Kidney (tissue), 14 donors: Measurements from ENCODE around the gene STXBP6. TPM values are rescaled to one million over a fixed set of nuclear protein-coding genes. Genes with fewer than 3 reads are reported as not detected.
"Not testable (repeated sequence)": the region's sequence is repeated elsewhere in the genome, so short reads cannot be mapped to it uniquely, and the experiment has no call there.

Source experiments
- DNase-seq, 5 donors: peaks; one replicate each; pipeline ENCODE4 v3.0.0-alpha.2; 2013 to 2020
- FAIRE-seq: peaks from 2 replicates; lab custom pipeline; 2012; peaks lifted over from hg19 to GRCh38; lab: Jason Lieb, UNC
- H3K27ac ChIP-seq, 2 donors: one replicate each; pipeline ENCODE4 v1.7.0; 2013; ENCODE audit warnings: low read depth in 2 of 2, low read length in 2 of 2, inconsistent platforms in 1 of 2
- H3K27me3 ChIP-seq: one replicate; pipeline ENCODE4 v1.7.1; 2013; ENCODE audit warnings: low read length, inconsistent platforms; ENCODE audit not compliant: control insufficient read depth, insufficient read depth
- H3K36me3 ChIP-seq, 3 donors: one replicate each; pipeline versions ENCODE4 v1.7.0 to v1.7.1; 2013; ENCODE audit warnings: low read length in 3 of 3, control low read depth in 1 of 3, inconsistent platforms in 1 of 3; ENCODE audit not compliant: insufficient read depth in 3 of 3, control insufficient read depth in 2 of 3
- H3K4me1 ChIP-seq, 3 donors: one replicate each; pipeline versions ENCODE4 v1.7.0 to v1.7.1; 2013; ENCODE audit warnings: low read length in 3 of 3, inconsistent platforms in 1 of 3, low read depth in 1 of 3; ENCODE audit not compliant: control insufficient read depth in 2 of 3, insufficient read depth in 2 of 3
- H3K4me3 ChIP-seq, 3 donors: one replicate each; pipeline versions ENCODE4 v1.7.0 to v1.8.1; 2013; ENCODE audit warnings: low read length in 3 of 3, control low read depth in 1 of 3, inconsistent platforms in 1 of 3
- H3K9ac ChIP-seq, 3 donors: one replicate each; pipeline versions ENCODE4 v1.7.0 to v1.7.1; 2013; ENCODE audit warnings: low read length in 3 of 3, control low read depth in 1 of 3, inconsistent platforms in 1 of 3
- H3K9me3 ChIP-seq, 3 donors: one replicate each; pipeline versions ENCODE4 v1.7.0 to v1.7.1; 2013; ENCODE audit warnings: low read length in 3 of 3, control low read depth in 1 of 3, inconsistent platforms in 1 of 3; ENCODE audit not compliant: control insufficient read depth in 2 of 3, insufficient read depth in 1 of 3
- CTCF ChIP-seq: IDR thresholded peaks from 3 replicates; pipeline ENCODE4 v1.5.1; 2012; ENCODE audit warnings: mild to moderate bottlenecking, moderate library complexity, borderline replicate concordance; ENCODE audit not compliant: insufficient read depth; ENCODE audit errors: extremely low read depth
- intact Hi-C: fragments of 100-400 bp; cut with DNase I; formaldehyde crosslinking; loops from one replicate; pipeline ENCODE4 v1.11.1; 2022
- polyA plus RNA-seq: library from polyadenylated mRNA; stranded (reverse); fragments of 350-450 nt; fragmentation: Illumina TruSeq; extraction: RNeasy Lipid Tissue Mini Kit (QIAGEN cat#74804); gene quantifications from one replicate; pipeline ENCODE4 v1.2.3, GENCODE V29; 2014; ENCODE audit warnings: low read depth, low replicate concordance; ENCODE audit not compliant: insufficient read depth
- total RNA-seq: library from RNA; stranded (reverse); fragmentation: NEBNext Ultra II Directional; extraction: Animal tissue kit (Norgen Biotek cat#: 25700); gene quantifications from one replicate; pipeline ENCODE4 v1.2.1, GENCODE V29; 2021
- donor health status: control.
- donor health status: control.
- donor health status: control.
- donor health status: control.
- donor health status: control.
- donor health status: DM: yes; HTN: yes; CAD: no.
- donor health status: Normal renal cell carcinoma (clear cell type).

STXBP6 gene
- total and polyA plus RNA-seq, 2 donors from 2014 or later: 2.8 to 3.9 TPM

DNA sequence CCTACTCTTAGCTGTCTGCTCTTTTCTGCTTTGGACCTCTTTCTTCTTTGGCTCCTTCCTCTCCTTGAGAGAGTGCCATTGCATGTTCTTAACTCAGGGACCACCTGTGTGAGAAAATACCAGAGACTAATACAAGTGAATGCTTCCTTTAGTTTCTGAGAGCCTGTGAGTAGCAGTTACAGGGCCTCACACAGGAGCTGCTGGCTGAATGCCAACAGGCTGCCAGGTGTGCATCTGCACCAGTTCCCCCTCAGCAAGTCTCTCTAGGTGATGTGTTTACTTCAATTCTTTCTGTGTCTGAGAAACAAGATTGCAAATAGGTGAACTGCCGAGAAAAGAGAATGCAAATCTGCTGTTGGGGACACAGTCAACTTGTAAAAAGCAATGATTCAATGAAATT, 108.2 kb downstream of the STXBP6 start:
- no peak for TF ChIP-seq CTCF
- H3K9ac ChIP-seq: no peak overlapping the region
- peak; percentile 61 to 82 (median 80) for DNase-seq
- FAIRE-seq: no peak
- H3K36me3 ChIP-seq: no peaks in the 10 kb centered on the region
- H3K9me3 ChIP-seq: no peaks in the 10 kb centered on the region
- no peaks in the 10 kb centered on the region for H3K4me1 ChIP-seq
- H3K27ac ChIP-seq: no peak overlapping the region
- no peaks in the 10 kb centered on the region for H3K27me3 ChIP-seq
- H3K4me3 ChIP-seq: no peak overlapping the region
- intact Hi-C loops: no loop called here

- Histone ChIP-seq H3K9me3 (no peaks in the 10 kb centered on the region), H3K4me1 (no peaks in the 10 kb centered on the region), H3K27me3 (no peaks in the 10 kb centered on the region), H3K9ac (no peak overlapping the region), H3K36me3 (no peaks in the 10 kb centered on the region), H3K27ac (no peak overlapping the region), H3K4me3 (no peak overlapping the region)
- intact Hi-C loops: no loop called here
- DNase-seq (no peak), FAIRE-seq (no peak)
- no peak for TF ChIP-seq CTCF
Measured at GRCh38 chr14:24940213-24940783, 109.6 kb downstream of the STXBP6 start.

GRCh38 chr14:24938593-24938992, 111.4 kb downstream of the STXBP6 start:
- no peak for TF ChIP-seq CTCF
- Histone ChIP-seq H3K4me3 (no peak overlapping the region), H3K27ac (no peak overlapping the region), H3K9me3 (no peaks in the 10 kb centered on the region), H3K4me1 (no peaks in the 10 kb centered on the region), H3K36me3 (no peaks in the 10 kb centered on the region), H3K27me3 (no peaks in the 10 kb centered on the region), H3K9ac (no peak overlapping the region)
- intact Hi-C loops: no loop called here
- FAIRE-seq (no peak), DNase-seq (no peak)

DNA sequence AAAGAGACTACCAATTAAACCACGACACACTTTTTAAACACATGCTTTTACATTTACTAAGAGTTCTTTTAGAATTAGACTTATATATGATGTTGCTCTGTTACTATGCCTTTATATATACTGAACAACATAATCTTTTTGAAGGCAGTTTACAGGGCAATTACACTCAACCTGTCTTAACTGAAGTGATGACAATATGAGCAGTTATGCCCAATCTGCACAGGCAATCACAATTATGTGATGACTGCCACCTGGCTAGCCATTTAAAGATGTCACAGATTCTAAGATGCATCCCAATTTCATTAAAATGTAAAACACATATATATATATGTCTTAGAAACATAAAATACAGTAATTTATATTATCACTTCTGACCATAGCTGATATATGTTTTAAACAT, 112.6 kb downstream of the STXBP6 start:
- DNase-seq: no peak
- H3K9me3 ChIP-seq: no peaks in the 10 kb centered on the region
- TF ChIP-seq CTCF: no peak
- H3K36me3 ChIP-seq: no peaks in the 10 kb centered on the region
- no peak overlapping the region for H3K27ac ChIP-seq
- FAIRE-seq: no peak
- H3K27me3 ChIP-seq: no peaks in the 10 kb centered on the region
- no peaks in the 10 kb centered on the region for H3K4me1 ChIP-seq
- H3K4me3 ChIP-seq: no peak overlapping the region
- no peak overlapping the region for H3K9ac ChIP-seq
- intact Hi-C loops: no loop called here

DNA sequence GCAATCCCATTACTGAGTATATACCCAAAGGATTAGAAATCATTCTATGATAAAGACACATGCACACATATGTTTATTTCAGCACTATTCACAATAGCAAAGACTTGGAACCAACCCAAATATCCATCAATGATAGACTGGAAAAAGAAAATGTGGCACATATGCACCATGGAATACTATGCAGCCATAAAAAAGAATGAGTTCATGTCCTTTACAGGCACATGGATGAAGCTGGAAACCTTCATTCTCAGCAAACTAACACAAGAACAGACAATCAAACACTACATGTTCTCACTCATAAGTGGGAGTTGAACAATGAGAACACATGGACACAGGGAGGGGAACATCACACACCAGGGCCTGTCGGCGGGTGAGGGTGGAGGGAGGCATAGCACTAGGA, 113.2 kb downstream of the STXBP6 start:
- H3K36me3 ChIP-seq, H3K9me3 ChIP-seq, DNase-seq, H3K9ac ChIP-seq, H3K4me3 ChIP-seq, H3K27me3 ChIP-seq, H3K4me1 ChIP-seq, H3K27ac ChIP-seq, intact Hi-C loops, FAIRE-seq: not testable (repeated sequence)
